ENCODE results near the gene TM9SF2.

GRCh38 chr13:99481366-99481765 is 19.9 kb upstream of the TM9SF2 start:
- TF ChIP-seq, protein P1, sequence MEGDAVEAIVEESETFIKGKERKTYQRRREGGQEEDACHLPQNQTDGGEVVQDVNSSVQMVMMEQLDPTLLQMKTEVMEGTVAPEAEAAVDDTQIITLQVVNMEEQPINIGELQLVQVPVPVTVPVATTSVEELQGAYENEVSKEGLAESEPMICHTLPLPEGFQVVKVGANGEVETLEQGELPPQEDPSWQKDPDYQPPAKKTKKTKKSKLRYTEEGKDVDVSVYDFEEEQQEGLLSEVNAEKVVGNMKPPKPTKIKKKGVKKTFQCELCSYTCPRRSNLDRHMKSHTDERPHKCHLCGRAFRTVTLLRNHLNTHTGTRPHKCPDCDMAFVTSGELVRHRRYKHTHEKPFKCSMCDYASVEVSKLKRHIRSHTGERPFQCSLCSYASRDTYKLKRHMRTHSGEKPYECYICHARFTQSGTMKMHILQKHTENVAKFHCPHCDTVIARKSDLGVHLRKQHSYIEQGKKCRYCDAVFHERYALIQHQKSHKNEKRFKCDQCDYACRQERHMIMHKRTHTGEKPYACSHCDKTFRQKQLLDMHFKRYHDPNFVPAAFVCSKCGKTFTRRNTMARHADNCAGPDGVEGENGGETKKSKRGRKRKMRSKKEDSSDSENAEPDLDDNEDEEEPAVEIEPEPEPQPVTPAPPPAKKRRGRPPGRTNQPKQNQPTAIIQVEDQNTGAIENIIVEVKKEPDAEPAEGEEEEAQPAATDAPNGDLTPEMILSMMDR (conservative IDR thresholded peaks at IDR 0.05; ENCODE audit: low read depth, low read length) = no peak
- TF ChIP-seq EZH2phosphoT487 (IDR thresholded peaks at IDR 0.05; ENCODE audit: borderline replicate concordance, low read length) = no peak
- TF ChIP-seq EZH2 (IDR thresholded peaks at IDR 0.05; ENCODE audit: low read length, unreplicated experiment) = no peak

Measured in PC-3 (cell line).